ENCODE measurements around the gene CNOT3. TPM values are rescaled to one million over a fixed set of nuclear protein-coding genes. Genes with fewer than 3 reads are reported as not detected.

CNOT3 gene
- total and polyA plus RNA-seq, 2 experiments from 2014 or later: 12.0 to 50.1 TPM

DNA sequence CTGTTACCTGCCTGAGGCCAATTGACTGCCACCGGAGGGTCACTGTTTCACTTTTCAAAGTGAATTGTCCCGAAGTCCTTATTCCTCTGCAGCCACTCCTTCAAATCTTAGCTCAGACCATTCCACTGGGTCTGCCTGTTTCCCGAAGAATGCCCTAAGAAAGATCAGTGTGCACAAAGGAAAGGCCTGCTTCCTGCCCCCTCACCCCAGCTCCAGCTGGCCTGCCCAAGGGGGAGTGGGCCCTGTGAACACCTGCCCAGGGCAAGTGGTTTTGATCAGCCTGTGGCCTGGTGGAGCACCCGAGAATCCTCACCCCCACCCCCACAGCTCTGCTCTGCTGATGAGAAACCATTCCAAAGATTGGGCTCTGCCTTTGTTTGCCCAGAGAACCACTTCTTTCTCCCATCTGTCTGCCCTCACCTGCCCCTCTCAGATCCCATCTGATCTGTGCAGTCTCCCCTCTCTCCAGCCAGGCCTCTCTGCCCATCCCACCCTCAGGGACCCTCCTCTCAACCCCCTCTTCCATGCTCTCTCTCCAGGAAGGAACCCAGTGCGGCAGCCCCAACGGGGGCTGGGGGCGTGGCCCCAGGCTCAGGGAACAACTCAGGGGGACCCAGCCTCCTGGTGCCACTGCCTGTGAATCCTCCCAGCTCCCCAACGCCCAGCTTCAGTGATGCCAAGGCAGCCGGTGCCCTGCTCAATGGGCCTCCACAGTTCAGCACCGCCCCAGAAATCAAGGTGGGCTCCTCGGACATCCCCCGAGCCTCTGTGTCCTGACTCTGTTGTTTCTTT lies 11.7 kb downstream of the CNOT3 start:
- 93% methylated on average over 11 of the region's 12 CpGs for WGBS (ENCODE audit: low lambda C conversion rate, missing lambda C conversion rate)
- Histone ChIP-seq H3K9me3 (ENCODE audit: low read depth) (no peaks in the 10 kb centered on the region), H3K27me3 (no peaks in the 10 kb centered on the region), H3K9me2 (replicated peaks; ENCODE audit: insufficient read depth) (no peaks in the 10 kb centered on the region), H3K27ac (no peak overlapping the region), H3K4me1 (ENCODE audit: insufficient read depth) (no peaks in the 10 kb centered on the region), H3K4me2 (no peak overlapping the region), H3K4me3 (no peak overlapping the region), H3K79me2 (no peaks in the 10 kb centered on the region), H4K20me1 (ENCODE audit: insufficient read depth, poor library complexity, severe bottlenecking) (no peaks in the 10 kb centered on the region), H3K36me3 (replicated peaks; ENCODE audit: insufficient read depth, low read depth) (no peaks in the 10 kb centered on the region), H2AFZ (no peak overlapping the region)
- TF ChIP-seq EZH2 (IDR thresholded peaks at IDR 0.05; ENCODE audit: borderline replicate concordance): no peak
- TF ChIP-seq, protein P1, sequence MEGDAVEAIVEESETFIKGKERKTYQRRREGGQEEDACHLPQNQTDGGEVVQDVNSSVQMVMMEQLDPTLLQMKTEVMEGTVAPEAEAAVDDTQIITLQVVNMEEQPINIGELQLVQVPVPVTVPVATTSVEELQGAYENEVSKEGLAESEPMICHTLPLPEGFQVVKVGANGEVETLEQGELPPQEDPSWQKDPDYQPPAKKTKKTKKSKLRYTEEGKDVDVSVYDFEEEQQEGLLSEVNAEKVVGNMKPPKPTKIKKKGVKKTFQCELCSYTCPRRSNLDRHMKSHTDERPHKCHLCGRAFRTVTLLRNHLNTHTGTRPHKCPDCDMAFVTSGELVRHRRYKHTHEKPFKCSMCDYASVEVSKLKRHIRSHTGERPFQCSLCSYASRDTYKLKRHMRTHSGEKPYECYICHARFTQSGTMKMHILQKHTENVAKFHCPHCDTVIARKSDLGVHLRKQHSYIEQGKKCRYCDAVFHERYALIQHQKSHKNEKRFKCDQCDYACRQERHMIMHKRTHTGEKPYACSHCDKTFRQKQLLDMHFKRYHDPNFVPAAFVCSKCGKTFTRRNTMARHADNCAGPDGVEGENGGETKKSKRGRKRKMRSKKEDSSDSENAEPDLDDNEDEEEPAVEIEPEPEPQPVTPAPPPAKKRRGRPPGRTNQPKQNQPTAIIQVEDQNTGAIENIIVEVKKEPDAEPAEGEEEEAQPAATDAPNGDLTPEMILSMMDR (IDR thresholded peaks at IDR 0.05; ENCODE audit: poor library complexity): no peak
- TF ChIP-seq EZH2phosphoT487 (IDR thresholded peaks at IDR 0.05; ENCODE audit: low read depth, severe bottlenecking, unreplicated experiment): no peak
- DNase-seq (ENCODE audit: low spot score): no peak

DNA sequence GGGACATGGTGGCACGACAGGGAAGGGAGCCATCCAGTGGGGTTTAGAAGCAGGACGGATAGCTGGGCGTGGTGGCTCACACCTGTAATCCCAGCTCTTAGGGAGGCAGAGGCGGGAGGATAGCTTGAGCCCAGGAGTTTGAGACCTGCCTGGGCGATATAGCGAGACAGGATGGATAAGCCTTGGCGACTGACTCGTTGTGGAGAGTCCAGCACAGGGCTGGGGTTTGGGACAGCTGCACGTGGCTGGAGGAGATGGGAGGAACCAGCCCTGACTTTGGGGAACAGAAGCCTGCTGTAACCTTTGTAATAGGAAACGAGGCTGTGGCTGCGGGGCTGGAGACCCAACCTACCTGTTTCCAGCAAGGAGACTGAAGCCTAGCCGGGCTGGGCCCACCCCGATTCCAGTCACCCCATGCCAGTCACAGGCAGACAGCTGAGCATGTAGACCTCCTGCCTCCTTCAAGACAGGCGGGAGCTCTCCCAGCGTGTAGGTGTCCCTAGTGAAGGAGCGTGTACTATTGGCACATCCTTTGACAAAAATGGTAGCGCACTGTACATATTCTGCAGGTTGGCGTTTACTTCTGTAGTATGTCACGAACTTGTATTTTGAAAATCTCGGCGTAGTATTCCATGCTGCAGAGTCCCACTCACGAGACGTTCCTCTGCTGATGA lies 13.9 kb downstream of the CNOT3 start:
- Histone ChIP-seq H3K9me2 (replicated peaks; ENCODE audit: insufficient read depth) (no peaks in the 10 kb centered on the region), H3K36me3 (replicated peaks; ENCODE audit: insufficient read depth, low read depth) (no peaks in the 10 kb centered on the region), H3K79me2 (no peaks in the 10 kb centered on the region), H3K27ac (no peak overlapping the region), H3K4me3 (no peak overlapping the region), H4K20me1 (ENCODE audit: insufficient read depth, poor library complexity, severe bottlenecking) (no peaks in the 10 kb centered on the region), H3K9me3 (ENCODE audit: low read depth) (no peaks in the 10 kb centered on the region), H2AFZ (no peak overlapping the region), H3K4me2 (no peak overlapping the region), H3K27me3 (no peaks in the 10 kb centered on the region), H3K4me1 (ENCODE audit: insufficient read depth) (no peaks in the 10 kb centered on the region)
- DNase-seq (ENCODE audit: low spot score): no peak
- TF ChIP-seq EZH2 (IDR thresholded peaks at IDR 0.05; ENCODE audit: borderline replicate concordance): no peak
- TF ChIP-seq EZH2phosphoT487 (IDR thresholded peaks at IDR 0.05; ENCODE audit: low read depth, severe bottlenecking, unreplicated experiment): no peak
- TF ChIP-seq, protein P1 (IDR thresholded peaks at IDR 0.05; ENCODE audit: poor library complexity): no peak
- 92% methylated on average over 23 of the region's 23 CpGs for WGBS (ENCODE audit: low lambda C conversion rate, missing lambda C conversion rate)

DNA sequence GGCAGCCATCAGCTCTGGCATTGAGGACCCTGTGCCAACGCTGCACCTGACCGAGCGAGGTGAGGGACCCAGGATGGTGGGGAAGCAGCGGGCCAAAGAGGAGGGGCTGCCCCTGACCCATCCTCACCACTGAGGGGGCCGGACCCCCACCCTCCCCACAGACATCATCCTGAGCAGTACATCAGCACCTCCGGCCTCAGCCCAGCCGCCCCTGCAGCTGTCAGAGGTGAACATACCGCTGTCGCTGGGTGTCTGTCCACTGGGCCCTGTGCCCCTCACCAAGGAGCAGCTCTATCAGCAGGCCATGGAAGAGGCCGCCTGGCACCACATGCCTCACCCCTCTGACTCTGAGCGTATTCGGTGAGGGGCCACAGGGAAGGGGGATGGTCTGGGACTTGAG lies 14.7 kb downstream of the CNOT3 start:
- Histone ChIP-seq H3K4me1 (ENCODE audit: insufficient read depth) (no peaks in the 10 kb centered on the region), H3K27me3 (no peaks in the 10 kb centered on the region), H3K4me3 (no peak overlapping the region), H3K36me3 (replicated peaks; ENCODE audit: insufficient read depth, low read depth) (no peaks in the 10 kb centered on the region), H3K79me2 (no peaks in the 10 kb centered on the region), H3K9me3 (ENCODE audit: low read depth) (no peaks in the 10 kb centered on the region), H2AFZ (no peak overlapping the region), H3K4me2 (no peak overlapping the region), H3K27ac (no peak overlapping the region), H3K9me2 (replicated peaks; ENCODE audit: insufficient read depth) (no peaks in the 10 kb centered on the region), H4K20me1 (ENCODE audit: insufficient read depth, poor library complexity, severe bottlenecking) (no peaks in the 10 kb centered on the region)
- DNase-seq (ENCODE audit: low spot score): no peak
- 91% methylated on average over 12 of the region's 12 CpGs for WGBS (ENCODE audit: low lambda C conversion rate, missing lambda C conversion rate)
- TF ChIP-seq, protein P1 (IDR thresholded peaks at IDR 0.05; ENCODE audit: poor library complexity): no peak
- TF ChIP-seq EZH2phosphoT487 (IDR thresholded peaks at IDR 0.05; ENCODE audit: low read depth, severe bottlenecking, unreplicated experiment) (no peak), EZH2 (IDR thresholded peaks at IDR 0.05; ENCODE audit: borderline replicate concordance) (no peak)
